CD4-positive, alpha-beta T cell treated with Interleukin-2 at 100 ng/mL for 4 hours (primary cell): ENCODE data around the gene ZNF626.
"Not testable (repeated sequence)": the region's sequence is repeated elsewhere in the genome, so short reads cannot be mapped to it uniquely, and the experiment has no call there.

Source experiments
- DNase-seq: peaks from one replicate; pipeline ENCODE4 v3.0.0-alpha.2; 2020; ENCODE audit warnings: low spot score

ZNF626 gene

GRCh38 chr19:20661150-20661819, at the start of gene ZNF626:
ZNF626 (minus strand) TSS chr19:20661571; CDS start chr19:20661446, 125 bp downstream.
- peak; percentile 95 for DNase-seq

DNA sequence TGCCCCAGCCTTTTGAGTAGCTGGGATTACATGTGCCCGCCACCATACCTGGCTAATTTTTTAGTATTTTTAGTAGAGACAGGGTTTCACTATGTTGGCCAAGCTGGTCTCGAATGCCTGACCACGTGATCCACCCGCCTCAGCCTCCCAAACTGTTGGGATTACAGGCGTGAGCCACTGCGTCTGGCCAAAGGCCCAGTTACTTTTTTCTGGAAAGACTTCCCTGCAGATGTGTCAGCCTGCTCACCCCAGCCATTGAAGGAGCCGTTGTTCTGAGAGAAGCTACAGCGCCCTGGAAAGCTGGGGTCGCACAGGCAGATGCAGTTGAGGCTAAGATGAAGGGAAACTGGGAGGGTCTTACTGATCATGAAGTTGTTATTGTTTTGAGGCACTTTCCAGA, 7.9 kb upstream of the ZNF626 start:
- DNase-seq: no peak

- no peak for DNase-seq
Observed at GRCh38 chr19:20667281-20667680, 5.9 kb upstream of the ZNF626 start.

DNA sequence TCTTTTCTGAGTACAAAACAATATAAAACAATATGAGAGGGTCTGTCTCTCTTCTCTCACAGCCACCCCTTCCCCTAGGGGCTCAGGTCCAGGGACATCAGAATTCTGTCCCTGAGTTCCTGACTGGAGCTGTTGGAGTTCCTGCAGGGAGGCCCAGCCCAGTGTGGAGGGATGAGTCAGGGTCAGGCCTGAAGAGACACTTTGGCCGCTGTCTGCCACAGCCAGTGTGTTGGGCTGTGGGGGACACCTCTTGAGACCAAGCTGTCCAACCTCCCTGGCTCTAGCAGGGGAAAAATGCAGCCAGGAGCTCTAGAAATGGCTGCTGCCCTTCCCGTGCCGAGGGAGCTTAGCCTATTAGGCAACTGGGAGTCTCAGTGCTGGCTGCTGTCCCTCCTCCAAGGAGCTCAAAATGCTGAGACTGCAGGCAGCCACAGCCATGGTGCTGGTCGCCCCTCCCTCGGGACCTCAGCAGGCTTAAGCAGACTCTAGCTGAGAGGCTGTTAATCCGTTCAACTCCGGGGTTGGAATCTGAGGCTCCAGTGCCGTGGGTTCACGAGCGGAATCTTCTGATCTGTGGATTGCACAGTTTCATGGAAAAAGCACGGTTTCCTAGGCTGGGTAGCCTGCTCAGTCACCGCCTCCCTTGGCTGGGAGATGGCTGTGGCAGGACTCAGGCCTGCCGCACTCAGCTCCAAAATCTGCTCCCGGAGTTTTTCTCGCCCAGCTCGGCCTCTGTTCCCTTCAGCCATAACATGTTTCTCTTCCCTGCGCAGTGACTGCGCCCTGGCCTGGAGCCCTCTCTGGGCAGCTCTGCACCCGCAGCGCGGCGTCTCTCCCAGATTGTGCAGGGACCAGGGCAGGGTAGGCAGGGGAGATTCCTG, 3.8 kb upstream of the ZNF626 start:
- no peak for DNase-seq

GRCh38 chr19:20664475-20664874, 3.1 kb upstream of the ZNF626 start:
- not testable (repeated sequence) for DNase-seq

DNA sequence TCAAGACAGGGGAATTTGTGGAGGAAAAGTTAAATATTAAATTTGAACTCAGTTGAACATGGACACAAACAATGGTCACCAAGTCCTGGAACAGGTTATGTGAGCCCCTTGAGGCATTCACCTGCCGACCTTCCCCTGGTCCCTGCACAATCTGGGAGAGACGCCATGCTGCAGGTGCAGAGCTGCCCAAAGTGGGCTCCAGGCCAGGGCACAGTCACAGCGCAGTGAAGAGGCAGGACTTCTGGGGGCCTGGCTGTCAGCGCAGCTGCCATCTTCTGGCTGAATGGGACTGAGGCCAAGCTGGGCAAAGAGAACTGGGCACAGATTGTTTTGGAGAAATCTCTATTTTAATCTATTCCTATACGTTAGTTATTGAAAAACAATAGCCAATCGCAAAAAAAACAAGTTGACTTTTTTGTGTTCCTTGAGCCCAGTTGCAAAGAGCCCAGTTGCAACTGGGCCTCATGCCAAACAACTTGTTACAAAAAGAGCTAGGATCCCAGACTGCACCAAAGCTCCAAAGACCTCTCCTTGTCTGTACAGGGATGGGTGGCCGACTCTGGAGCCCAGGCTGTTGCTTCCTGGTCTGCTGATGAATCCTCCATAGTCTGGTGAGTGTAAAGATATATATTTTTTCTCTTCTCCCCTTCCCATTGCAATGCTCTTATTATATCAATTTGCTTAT, 1.2 kb upstream of the ZNF626 start:
- no peak for DNase-seq

DNA sequence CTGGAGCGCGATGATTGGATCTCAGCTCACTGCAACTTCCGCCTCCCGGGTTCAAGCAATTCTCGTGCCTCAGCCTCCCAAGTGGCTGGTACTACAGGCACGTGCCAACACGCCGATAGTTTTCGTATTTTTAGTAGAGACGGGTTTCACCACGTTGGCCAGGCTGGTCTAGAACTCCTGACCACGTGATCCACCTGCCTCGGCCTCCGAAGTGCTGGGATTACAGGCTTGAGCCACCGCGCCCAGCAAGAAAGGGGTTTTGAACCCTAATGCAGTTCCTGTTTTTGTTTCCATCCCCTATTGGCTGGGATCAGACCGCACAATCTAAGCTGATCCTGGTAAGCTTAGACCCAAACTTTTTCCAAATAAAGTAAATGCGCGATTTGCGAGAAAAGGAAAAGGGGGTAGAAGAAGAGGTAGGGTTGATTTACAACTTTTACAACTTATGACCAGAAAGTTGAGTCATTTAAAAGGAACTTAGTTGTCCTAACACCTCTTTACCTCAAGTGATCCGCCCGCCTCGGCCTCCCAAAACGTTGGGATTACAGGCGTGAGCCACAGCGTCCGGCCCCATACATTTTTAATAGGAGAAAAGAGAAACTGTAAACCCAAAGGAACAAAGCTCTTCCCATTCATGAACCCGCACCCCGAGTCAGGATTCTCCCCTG, 764 bp downstream of the ZNF626 start:
- DNase-seq: no peak

DNA sequence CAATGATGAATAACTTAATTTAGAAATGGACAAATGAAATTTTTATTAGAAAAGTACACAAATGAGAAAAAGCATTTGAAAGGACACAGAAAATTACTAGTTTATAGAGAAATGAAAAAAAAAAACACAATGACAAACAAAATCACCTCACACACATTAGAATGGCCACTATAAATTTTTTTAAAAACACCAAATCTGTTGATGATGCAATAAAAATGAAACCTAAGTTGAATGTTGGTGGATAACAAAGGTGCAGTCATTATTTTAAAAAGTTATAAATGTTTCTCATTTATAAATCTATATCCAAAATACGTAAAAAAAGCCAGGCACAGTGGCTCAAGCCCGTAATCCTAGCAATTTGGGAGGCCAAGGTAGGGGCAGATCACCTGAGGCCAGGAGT, 20.8 kb downstream of the ZNF626 start:
- no peak for DNase-seq

- DNase-seq: no peak
Observed at GRCh38 chr19:20640023-20640422, 21.3 kb downstream of the ZNF626 start.

GRCh38 chr19:20624560-20624959, 36.8 kb downstream of the ZNF626 start:
- DNase-seq: not testable (repeated sequence)

DNA sequence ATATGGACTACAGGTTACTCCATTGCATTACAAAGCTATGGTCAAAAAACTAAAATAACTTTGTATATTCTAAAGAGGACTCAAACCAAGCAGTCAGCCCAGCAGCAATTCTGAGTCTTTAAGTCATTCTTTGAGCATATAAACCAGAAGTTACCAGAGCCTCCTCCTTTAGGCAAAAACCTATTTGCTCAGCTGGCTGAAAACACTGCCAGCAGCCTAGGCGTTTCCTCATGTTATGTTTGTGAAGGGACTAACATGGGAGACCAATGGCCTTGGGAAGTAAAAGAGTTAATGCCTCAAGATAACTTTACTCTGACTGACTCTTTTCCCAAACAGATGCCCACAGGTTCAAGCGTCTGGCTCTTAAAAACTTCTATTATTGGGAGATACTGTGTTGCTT, 45.3 kb downstream of the ZNF626 start:
- DNase-seq: no peak

DNA sequence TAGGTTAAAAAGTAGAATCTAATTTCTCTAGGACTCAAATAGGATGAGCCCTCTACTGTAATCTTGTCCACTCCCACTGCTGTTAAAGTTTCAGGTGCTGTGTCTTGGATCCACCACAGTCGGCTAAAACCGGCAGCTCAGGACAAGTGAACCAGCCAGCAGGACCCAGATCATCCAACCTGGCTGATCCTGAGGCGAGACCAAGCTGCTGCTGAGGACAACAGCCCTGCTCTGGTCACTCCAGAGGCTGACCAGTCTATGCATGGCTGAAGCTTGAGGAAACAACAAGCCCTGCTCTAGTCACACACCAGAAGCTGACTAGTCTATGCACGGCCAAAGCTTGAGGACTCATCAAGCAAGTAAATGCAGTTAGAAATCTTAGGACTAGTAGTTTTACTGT, 46.4 kb downstream of the ZNF626 start:
- not testable (repeated sequence) for DNase-seq

- DNase-seq: no peak
Observed at GRCh38 chr19:20612711-20613316, 48.6 kb downstream of the ZNF626 start.

GRCh38 chr19:20611866-20612265, 49.5 kb downstream of the ZNF626 start:
- DNase-seq: no peak

GRCh38 chr19:20607943-20608342, 53.4 kb downstream of the ZNF626 start:
- DNase-seq: no peak
